ENCODE data around the gene XIRP2.

Gene XIRP2

DNA sequence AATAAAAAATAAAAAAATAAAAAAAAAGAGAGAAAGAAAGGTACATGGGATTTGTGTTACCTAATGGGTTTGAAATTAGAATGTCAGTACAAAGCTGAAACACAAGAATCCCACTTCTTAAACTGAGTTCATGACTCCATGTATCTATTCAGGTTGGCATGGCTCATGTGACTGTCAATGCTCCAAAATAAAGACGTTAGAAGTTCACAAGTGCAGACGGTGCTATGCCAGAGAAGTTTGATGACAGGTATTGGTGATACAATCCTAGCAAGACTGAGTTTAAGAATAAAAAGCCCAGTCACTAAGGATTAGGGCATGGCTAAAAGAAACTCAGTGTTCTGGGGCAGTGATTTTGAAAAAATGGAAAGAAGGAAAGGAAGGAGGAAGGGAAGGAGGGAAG is 254.3 kb downstream of the XIRP2 start:
- no peak for DNase-seq

DNA sequence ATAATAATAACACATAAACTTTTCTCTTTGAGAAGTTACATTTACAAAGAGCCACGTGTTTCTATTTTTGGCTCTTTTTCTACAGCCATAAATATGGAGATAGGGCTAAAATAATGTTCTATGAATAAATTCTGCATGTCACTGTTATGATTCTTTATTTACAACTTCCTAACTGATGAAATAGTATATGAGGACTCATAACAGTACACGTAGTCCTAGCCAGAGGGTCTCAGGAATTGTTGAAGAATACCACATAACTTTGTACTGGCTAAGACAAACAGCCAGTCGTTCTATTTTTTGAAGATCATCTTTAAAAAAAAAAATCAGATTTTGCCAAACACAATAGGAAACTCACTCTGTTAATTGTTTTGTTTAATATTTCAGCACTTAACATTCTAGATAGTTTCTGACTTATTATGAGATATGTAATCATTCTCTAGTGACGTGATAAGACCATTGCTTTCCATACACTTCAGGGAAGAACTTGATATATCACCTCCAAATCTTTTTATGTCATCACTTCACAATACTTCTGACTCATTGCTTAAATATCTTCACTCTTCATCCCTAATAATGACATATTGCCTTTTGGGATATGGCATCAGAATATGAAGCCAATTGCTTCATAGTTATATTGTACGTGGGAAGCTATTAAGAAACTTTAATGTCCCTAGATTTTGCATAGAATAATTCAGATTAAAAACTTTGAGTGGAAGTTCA is 256.1 kb downstream of the XIRP2 start:
- DNase-seq, result peak; percentile 7

DNA sequence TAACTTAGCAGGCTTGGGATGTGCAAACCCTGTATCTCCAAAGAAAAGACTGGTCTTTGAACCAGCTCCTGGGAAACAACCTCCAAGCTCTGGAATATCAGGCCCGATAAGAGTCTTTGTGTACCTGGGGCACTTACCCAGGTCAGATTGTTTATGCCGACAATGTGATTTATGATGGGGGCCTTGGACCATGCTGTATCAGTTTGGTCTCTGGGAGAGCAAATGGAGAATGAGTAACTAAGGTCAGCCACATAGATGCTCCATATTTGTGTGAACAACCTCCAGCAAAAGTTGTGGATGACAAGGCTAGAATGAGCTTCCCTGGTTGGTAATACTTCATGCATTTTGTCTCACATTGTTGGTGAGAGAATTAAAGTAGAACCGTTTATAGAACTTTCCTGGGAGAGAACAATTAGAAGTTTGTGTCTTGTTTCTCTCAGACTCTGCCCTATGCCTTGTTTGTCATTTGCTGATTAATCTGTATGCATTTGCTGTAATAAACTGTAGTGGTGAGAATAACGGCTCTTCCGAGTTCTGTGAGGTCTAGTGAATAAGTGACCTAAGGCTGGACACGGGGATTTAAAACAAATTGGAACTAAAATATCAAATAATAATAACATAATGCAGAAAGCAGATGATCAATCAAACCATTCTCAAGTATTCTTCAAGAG is 259.1 kb downstream of the XIRP2 start:
- DNase-seq, result no peak

DNA sequence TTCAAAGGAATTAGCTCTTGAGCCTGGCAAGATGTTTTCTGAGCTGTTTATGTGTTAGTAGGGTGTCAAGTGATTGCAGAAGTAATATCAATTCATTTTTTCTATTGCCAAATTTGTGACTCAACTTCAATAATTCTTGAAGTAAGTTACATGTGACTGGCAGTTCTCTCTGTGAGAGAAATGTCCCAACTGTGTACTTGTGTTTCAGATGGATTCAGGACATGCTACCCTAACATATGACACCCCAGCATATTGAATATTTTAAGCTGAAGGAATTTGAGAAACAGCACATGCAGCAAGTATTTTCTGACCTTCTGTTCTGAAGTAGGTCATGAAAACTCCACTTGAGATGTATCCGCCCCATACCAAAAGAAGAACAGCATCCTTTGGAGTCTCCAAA is 263.6 kb downstream of the XIRP2 start:
- DNase-seq, result no peak

DNA sequence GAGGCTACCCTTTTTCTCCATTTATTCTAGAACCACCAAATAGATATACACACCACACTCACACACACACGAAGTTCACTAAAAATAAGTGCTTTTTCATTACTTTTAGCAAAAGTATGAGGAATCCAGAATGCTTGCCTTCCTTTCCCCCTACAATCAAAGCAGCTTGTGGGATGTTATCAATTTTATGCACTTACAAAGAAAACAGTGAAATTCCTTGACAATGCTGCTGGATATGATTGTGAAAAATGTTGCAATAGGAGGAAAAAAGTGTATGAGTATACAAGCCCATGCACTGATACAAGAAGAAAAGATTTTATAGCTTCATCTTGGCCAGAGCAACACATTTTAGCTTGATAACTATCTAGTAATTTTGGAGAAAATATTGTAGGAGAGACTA is 269.2 kb downstream of the XIRP2 start:
- no peak for DNase-seq

DNA sequence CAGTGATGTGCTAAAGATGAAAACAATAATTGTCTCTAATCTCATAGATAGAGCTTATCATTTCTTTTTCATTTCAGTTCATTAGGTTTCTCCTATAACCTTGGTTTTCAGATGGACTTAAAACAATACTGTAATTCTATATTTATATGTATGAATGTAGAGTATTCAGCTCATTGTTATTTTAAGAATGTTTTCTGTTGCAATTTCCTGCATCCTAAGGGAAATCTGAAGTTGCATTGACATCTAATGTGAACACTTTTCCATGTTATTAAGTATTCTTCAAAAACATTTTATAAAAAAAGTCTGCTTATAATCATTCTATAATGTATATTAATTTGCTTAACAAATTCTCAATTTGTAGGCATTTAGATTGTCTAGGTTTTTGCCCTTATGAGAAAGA is 288.9 kb downstream of the XIRP2 start:
- no peak for DNase-seq

DNA sequence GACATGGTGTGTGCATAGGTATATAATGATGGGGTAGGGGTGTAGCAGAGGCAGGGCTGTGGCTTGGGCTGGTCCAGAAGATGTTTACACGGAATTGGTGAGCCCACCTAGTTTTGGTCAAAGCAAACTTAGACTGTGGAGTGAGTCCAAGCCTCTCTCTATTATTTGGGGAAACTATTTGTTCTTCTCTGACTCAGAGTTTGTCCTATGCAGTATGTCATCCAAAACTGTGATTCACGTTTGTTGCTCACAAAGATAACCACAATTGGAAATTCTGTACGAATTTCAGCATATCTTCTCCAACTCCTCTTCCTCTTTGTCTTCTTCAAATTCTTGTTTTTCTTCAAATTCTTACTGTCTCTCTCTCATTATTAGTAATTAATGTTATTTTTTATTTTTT is 292.9 kb downstream of the XIRP2 start:
- DNase-seq, result no peak

DNA sequence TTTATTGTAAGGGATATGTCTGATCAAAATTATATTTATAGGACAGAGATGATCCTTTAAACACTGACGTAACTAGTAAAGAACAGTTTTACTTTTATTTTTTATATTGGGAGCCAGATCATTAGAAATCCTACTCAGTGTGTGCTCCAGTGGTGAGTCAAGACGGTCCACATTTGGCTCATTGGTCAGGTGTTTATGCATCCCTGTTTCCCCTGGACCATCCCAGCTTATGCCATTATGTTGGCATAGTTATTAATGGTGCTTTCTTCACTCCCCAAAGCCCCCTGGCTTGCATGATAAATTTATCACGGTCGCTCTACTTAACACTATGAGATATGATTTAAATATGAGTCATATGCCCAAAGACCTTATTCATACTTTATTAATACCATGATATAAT is 293.4 kb downstream of the XIRP2 start:
- DNase-seq, result no peak

DNA sequence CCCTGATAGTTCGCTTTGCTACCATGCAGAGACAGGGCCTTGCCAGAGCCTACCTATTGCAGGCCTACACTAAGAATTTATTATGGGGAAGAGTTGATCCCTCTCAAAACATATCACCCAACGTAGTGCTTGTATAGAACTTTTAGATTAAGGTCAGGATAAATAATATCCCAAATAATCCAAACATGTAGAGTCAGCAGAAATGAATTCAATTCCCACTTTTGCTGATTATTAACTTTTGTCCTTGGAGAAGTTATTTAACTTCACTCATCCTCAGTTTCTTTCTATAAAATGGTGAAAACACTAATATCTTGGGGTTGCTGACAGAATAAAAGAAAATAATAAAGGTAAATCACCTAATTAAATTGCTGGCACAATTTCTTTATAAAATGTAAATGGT is 294.1 kb downstream of the XIRP2 start:
- no peak for DNase-seq

DNA sequence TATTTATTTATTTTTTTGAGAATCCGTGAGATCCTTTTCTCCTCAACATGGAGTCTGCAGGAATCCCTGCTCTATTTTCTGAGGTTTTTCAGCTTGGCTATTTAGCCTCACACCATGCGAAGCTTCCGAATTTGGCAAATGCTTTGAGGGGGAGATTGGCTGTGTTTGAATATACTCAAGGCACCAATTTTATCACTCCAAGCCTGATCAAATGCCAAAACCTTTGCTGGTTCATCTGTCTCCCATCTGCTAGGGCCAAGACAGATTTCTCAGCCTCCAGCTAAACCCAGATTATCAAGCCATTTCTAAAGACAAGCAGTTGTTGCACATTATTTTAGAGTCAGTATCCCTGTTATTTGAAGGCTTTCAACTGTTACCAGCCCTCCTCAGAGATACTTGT is 295.7 kb downstream of the XIRP2 start:
- DNase-seq, result no peak

DNA sequence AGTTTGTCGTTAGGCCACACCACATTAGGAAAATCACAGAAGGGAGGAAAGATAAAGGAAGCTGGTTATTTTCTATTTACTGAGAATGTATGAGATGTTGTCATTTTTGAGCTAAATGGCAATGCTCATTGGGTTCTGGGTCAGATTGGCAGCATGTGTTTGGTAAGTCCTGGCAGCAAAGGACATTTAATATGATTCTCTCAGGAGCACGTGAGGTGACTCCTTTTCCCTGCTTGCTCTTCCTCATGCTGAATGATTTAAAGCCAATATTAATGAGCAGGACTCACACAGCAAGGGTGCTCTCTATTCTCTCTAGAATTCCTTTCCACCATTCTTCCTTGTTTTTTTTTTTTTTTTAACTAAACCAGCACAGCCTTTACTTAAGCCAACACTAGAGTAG is 298.2 kb downstream of the XIRP2 start:
- no peak for DNase-seq

DNA sequence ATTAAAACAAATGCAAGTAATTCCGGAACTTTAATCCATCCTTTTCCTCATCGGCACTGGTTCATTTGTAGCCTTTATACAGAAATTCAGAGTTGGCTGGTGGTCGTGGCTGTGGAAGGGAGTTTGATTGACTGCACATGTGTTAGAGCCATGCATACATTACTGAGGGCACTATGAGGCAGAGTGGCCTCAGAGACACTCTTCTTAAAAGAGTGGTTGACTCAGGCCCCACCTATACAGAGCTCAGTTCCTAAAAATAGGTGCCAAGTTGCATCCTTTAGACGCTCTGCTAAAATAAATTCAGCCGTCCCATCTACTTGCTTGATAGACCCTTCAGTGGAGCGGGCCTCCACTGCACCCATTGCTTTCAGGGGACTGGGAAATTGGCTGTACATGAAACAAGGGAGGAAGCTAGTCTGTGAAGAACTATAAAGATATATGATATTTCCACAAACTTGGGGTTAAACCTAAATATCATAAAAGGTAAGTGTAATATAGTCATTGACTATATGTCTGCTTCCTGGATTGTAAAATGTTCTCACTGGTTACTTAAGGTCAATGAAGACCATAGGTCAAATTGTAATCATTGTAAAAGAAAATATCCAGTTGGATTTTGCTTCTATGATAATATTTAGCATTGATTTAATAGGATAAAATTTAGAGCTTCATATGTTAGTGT is 298.9 kb downstream of the XIRP2 start:
- DNase-seq, result no peak

DNA sequence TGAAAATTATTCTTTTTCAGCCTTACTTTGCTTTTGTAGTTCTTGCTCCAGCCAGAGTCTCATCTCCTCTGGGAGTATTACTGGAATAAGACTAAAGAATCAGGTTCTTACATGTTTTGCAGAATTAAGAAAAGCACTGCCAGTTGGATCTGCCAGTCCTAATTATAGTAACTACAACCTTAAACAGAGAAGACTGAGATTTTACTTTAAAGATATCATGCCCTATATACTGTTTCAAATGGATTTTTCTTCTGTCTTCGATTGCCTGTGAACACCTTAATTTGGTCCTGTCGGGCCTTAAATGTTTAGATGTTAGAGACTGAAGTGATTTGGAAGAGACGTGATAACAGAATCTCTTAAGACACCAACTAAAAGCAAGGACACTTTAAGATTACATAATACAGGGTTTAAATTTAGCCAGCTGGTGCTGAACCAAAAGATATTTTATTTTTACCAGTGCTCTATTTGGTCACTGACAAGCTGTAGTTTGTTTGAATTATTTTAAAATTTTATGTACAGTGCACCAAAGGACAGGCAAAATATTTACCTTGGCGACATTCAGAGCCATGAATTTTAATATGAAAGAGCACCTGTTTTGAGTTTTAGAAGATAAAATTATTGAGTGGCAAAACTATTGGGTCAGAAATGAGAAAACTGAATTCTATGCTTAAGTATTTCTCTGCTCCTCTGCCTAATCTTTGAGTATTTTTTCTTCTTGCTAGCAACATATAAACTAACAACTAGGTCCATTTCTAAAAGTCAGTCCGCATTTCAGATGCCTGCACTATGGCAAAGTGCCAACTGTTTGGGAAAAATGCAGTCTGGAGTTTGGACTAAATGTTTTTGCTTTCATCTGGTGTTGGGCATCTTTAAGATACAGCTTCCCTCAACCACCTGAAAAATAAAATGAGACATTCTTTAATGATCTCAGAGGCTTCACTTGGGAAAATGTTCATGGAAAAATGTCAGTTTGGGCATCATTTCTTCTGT is 300.0 kb downstream of the XIRP2 start:
- DNase-seq, result no peak

DNA sequence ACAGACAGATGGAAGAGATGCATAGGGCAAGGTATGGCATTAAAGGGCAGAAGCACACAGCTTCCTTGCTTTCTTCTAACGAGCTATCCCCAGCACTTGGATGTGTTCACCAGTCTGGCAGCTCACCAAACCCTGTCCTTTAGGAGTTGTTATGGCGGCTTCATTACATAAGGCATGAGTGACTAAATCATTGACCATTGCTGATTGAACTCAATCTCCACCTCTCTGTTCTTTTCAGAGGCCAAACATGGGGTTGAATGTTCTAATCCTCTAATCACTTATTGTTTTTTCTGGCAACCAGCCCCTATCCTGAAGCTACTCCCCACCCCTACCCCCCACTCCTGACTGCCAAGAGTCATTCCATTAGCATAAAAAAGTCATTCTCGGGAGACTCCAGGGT is 301.8 kb downstream of the XIRP2 start:
- DNase-seq, result no peak

DNA sequence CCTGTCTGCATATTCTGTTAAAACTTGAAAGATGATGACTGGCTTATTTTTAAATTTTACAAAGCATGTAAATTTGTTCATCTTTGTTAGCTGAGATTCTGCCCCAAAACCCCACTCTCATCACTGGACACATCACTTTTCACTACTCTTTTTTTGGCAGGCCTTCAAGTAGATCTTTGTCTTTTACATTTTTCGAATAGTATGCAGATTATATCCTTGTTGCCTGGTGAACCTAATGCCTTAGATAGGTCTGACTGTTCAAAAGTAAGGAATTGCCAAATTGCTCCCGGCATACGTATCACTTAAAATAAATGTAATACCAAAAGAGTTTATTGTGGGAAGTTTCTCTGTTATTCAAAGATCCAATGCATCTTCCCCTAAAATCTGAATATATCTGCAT is 303.3 kb downstream of the XIRP2 start:
- DNase-seq, result no peak

DNA sequence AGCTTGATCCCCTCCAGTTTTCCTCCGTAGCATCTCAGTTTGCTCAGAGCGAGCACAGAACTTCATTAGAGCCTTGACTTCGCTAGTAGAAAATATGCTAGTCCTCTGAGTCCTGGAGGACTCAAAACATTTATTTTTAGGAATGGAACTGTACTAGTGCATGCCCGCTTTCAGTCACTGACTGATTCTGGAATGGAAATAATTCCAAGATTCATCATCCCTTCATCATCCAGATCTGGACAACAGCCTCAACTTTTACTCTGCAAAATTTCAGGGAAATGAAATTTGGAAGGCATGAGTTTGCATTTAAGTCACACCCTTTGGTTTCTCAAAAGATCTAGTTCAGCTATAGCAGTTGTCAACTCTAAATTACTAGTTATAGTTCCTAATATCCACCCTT is 304.6 kb downstream of the XIRP2 start:
- no peak for DNase-seq

DNA sequence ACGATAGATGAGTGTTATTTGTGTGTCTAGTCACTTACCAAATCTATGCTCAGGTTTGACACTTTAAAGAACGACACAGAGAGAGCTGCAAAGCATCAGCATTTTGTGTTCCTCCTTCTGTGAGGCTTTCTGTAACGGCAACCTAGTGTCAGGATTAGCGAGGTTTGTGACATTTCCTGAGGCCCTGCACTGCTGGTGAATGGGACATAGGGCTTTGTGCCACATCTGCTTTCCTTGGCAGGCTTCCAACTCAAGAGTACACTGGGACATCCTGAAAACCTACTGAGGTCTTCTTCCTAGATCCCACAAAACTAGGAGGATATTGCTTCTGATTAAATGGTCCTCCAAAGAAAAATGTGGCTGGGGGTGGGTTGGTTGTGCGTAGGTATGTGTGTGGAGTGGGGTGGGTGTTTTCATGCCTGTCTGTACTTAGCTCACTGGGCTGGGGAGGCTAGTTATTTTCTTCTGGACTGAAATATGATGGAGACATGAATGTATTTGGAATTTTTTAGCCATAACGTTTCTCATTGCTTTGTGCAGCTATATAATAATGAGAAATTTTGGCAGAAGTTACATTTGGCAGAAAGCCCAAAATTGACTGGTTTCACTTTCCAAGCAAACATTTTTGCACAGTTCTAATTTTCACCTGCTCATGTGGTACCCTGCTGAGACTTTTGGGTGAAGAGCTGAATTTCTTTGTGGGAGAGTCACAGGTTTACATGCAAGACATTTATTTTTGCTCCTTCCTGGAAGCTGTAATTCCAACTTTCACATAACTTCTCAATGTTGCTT is 308.4 kb downstream of the XIRP2 start:
- peak; percentile 81 for DNase-seq

DNA sequence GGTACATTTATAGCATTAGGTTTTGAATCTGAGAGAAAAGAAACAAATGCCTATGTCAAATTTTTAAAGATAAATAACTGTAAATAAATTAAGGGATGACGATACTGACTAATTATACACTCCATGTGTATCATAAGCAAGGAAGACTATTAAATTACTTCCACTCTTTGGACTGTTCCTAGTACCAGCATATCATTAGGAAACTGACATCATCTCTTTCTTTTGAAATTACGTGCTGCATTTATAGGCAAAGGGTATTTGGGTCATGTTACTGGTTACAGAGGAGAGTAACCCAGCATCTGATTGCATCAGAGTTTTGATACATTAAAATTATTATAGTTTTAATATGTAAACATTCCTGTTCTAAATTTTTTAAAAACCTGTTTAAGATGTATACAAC is 309.7 kb downstream of the XIRP2 start:
- no peak for DNase-seq

DNA sequence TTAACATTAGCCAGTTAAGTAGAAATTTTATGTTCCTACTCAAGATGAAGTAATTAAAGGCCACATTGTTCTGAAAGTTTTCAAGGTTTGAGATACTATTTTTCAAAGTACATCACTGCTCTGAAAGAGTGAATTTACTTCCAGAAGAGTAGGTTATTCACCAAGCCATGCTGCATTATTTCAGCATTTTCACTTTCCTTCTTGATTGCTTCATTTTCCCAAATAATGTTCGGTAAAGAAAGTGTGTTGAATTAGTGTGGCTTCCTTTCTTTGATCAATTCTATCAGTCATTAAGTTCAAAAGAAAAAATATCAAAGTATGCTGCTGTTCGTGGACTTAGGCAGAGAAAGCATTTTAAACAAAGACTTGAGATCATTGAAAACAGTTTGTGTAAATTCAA is 310.3 kb downstream of the XIRP2 start:
- no peak for DNase-seq

DNA sequence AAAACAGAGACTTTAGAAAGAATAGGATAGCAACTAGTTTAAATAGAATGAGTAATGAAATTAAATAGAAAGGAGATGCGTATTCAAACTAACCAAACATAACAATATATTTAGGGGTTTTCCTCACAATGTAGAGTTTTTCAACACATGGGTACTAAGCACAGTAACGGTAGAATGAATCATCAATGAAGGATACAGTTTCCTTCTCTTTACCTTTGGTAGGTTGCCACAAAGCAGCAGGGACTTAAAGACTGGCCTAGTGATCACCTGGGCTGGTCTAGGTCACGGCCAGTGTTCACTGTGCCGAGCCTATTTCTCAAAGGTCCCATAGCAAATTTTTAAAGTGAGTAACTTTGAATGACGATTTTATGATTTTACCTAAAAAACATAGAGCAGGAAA is 311.7 kb downstream of the XIRP2 start:
- DNase-seq, result no peak

DNA sequence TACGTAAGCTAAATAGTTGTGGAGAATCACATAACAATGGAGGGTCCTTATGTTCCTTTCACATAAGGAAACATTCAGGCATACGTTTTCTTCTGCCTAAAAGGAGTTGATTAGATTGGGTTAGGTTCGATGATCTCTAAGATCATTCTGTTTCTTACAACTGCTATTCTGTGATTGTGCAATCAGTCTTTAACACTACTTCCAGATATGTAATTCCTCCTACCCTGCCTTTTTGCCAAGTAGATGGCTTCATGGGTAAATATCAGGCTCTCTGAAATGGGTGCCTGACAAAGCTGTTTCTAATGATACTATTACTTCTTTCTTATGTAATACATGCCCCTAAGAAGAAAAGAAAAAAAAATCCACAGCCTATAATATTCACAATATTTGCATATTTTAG is 321.5 kb downstream of the XIRP2 start:
- peak; percentile 43 for DNase-seq

DNA sequence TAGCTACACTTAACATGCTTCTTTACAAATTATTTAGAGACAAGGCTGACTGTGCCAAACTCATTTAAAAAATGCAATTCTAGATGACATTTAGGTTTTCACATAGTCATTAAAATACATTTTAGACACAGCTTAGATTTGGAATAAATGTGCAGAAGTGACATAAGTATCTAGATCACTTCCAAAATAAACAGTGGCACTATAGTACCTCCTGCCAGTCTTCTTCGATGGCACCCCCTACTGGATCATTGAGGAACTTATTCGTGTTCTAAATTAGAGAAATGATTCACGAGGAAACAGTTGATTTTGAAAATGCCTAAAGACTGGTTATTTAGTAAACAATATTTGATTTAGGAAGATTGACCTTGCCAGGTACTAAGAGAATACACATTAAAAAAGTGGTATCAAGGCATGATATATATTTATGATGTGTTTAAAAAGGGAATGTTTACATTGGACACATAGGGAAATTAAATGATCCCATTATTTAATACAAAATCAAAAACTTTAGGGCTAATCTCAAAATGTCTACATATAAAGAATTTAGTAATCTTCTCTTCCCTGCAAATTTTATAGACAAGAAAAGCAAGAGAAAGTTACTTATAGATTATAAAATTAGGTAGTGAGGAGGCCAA is 323.9 kb downstream of the XIRP2 start:
- peak; percentile 82 for DNase-seq
